Gastrocnemius medialis (tissue), 4 donors: Measurements from ENCODE around the gene RSPRY1.

Source experiments
- CTCF ChIP-seq, 5 experiments: fragments of 450-650 bp in 3 of 5; fragments of 200-600 bp in 2 of 5; sonication (generic) in 2 of 5; IDR thresholded peaks in 4 of 5; conservative IDR thresholded peaks in 1 of 5; 1 replicate in 4 of 5; 2 replicates in 1 of 5; pipeline ENCODE4 v1.5.1; 2016 to 2019; ENCODE audit warnings: antibody characterized with exemption in 5 of 5, mild to moderate bottlenecking in 3 of 5, moderate library complexity in 3 of 5
- POLR2A ChIP-seq, 2 donors: fragments of 450-650 bp; IDR thresholded peaks; one replicate each; pipeline ENCODE4 v1.6.1; 2017; ENCODE audit warnings: antibody characterized with exemption in 2 of 2, mild to moderate bottlenecking in 2 of 2, moderate library complexity in 2 of 2

- TF ChIP-seq CTCF (IDR thresholded peaks at IDR 0.05 in 4 of 5, conservative IDR thresholded peaks at IDR 0.05 in 1 of 5): no peak
- TF ChIP-seq POLR2A (IDR thresholded peaks at IDR 0.05): no peak
Observed at GRCh38 chr16:57145046-57146021, 40.8 kb upstream of the RSPRY1 start.
